G401.6 (cell line): ENCODE measurements around the gene ITGBL1.

Experiments
- FAIRE-seq: peaks from 2 replicates; lab custom pipeline; 2012; peaks lifted over from hg19 to GRCh38; lab: Jason Lieb, UNC

The ITGBL1 gene

DNA sequence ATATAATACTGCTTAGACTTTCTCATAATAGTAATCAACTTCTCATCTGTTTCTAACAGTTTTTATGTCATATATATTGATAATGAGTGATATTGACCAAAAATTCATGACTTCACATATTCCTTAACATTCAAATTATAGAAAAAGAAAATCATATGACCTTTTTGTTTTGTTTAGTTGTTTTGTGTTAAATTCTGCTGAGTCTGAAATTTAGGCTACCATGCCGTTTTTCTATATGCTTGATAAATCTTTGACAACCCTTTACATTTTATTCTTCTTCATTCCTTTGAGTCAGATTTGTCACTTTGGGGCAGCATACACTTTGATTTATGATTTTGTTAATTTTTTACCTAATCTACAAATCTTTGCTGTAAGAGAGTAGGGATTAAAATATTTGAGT lies 176.4 kb downstream of the ITGBL1 start:
- FAIRE-seq, result no peak

DNA sequence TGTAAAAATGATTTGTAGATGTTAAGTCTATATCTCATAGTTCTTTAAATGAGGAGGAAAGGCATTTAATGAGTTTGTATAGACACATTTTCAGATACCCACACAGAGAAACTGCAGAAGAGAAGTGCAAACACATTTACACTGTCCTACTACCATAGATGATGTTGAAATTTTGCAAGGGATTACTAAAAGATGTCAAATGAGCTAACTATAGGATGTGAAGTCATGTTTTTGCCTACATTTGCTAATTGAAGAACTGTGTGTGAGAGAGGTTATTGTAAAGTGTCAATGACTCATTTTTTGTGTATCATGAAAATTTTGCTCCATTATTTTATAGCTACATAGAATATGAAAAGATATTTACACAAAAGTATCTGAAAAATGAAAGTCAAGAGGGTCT lies 178.9 kb downstream of the ITGBL1 start:
- FAIRE-seq, result no peak

DNA sequence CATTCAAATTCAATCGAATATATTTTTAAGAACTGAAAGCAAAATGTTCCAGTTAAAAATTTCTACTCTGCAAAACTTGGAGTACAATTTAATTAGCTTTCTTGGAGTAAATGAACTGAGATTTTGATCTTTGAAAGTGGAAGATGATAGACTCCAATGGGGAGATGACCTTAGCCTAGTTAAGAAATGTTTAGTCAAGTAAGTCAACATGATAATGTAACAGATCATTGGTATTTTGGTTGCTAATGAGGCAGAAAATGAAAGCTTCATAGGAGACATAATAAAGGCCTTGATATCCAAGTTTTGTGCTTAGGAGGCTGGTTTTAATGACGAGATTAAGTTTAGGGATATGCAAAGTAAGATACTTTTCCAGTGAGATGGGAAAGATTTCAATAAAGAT lies 181.7 kb downstream of the ITGBL1 start:
- no peak for FAIRE-seq

DNA sequence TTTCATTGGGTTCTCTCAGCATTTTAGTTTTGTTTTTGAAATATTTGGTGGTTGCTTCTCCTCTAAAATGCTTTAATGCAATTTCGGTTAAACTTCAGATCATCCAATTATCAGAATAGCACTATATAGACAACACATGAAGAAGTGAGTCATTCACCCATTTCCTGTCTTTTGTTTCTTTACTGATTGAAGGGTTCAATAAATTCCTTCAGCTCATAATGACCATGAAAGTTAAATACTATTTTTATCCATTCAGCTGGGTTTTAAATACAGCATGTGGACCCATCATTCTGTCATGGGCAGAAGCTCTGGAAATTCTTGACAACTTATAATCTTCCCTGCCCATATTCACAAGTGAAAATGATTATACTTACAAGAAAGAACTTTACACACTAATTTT lies 187.2 kb downstream of the ITGBL1 start:
- no peak for FAIRE-seq

DNA sequence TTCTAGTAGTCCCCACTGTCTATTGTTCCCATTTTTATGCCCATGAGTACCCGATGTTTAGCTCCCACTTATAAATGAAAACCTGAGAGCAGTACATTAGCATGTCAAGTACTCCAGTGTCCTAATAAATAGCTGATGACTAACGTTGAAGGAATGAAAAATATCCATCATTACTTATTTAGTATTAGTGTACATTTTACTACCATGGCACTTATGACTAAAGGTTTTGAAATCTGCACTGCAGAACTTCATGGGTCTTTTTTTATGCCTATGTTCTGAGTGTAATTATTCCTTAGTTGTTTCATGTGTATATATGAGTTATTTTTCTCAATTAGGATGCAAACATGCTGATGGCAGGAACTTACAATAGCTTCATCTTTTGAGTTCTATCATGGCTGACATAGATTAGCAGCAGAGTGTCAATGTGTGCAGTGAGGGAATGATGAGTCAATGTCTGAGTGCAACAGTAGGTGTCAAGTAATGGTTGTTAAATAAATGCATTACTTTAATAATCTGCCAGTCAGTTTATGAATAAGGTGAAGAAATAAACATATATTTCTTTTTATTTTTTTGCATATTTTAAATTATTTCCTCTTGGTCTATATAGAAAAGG lies 188.4 kb downstream of the ITGBL1 start:
- no peak for FAIRE-seq

DNA sequence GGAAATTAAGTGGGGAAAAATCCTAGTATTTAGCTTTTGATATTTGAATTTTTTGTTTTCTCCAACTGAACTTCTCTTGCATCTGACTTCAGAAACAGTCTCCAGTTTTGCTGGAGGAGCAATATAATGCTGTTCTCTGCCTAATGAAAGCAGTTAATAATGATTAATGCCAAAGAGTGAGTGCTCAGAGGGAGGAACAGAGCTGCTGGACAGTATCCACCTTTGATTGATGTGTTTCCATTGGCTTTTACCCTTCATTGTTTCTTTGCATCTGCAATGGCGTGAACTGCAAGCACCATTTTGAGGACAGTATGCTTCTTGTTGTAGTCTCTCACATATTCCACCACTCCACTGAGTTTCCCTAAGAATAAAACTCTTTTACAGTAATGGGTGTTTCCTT lies 193.4 kb downstream of the ITGBL1 start:
- no peak for FAIRE-seq

DNA sequence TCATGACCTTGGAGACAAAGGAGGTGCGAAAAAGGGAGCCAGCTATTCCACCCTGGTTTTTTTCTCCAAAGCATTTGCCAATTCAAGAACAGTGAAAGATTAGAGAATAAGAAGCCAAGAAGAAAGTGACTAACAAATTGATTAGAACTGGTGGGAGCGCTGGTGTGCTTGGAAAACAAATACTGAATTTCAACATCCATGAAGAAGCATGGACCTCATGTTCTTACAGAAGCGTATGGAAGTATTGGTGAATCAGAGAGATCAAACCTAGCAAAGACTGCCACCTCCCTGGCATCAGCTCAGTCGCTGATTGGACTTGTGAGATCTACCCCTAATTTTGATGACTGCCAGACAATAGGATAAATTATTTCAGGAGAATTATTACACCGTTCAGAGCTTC lies 195.3 kb downstream of the ITGBL1 start:
- FAIRE-seq, result no peak

DNA sequence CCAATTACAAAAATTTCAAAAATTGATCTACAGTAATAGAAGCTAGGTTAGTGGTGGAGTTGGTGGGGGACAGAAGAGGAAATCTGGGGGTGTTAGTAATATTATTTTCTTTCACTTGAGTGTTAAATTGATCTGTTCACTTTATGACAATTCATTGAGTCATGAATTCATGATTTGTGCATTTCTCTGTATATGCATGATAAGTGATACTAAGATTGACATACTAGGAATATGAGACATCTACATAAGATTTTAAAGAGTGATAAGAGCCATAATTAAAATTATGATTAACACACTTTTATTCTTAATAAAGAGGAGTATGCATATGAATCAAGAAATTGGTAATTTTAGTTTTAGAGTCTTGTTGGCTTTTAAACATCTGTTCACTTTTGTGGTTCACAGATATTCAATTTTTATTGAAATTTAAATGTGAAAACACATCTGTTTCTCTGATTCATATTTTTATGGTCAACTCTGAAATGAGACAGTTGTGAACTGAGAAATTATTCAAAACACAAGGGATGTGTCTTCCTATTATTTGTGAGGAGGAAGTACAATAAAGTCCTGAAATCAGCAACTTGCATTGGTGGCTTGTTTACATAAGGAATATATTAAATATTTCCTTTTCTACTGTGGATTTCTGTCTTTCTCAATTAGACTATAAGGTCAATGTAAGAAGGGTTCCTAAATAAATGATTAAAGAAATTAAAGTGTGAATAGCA lies 196.5 kb downstream of the ITGBL1 start:
- FAIRE-seq, result no peak

DNA sequence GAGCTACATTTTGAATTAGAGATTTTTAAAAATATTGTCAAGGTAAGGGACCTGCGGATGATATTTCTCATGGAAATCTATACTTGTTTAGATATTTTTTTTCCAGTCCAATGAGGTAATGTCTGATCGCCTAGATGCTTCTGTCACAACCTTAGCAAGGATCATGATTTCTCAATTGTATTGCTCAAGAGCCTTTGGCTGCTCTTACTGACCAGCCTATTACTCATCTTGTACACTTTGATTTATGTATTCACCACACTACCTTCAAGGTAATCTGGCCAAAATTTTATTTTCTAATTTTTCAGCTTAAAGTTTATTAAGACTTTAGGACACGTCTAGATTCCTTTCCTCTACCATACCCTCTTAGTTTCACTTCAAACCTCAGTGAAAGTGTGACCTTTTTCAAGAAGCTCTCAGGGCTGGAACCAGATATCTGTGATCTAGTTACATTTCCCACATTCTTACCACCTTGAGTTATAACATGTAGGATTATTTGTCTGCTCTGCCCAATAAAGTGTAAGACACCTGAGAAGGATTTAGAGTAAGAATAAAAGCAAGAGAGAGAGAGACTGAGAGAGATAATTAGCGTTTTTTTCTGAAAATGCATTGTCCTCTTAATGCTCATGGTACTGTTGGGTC lies 197.1 kb downstream of the ITGBL1 start:
- no peak for FAIRE-seq

DNA sequence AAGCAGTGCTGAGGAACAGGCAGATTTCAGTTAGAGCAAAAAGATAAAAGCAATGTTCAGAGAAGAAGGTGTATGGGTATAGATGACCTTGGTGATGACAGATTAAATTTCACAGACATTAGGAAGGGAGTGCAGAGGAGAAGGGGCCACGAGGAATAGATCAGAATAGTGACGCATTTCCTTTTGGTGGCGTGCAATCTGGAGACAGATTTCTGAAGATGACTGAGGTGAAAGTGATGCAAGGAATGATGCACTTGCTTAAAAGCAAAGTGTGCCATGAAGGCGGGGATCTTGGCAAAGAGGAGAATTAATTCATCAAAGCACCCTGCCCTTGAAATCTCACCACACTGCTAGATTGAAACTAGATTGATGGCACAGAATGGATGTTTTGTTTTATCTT lies 202.4 kb downstream of the ITGBL1 start:
- FAIRE-seq, result no peak

DNA sequence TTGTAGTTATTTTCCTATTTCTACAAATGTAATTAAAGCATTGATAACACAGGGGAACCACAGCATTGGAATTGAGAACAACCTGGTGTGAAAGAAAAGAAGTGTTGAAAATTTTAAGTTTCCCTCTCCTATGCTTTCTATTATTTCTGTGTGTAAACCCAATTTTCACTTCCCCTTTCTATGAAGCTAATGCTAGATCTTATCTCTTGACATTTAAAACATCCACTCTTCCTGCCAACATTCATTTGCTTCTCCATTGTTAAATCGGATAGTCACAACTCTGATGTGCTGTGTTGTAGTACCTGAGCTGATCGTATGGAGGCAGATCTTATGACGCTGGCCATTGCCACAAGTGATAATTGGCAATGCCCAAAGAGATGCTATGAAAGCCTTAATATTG lies 203.0 kb downstream of the ITGBL1 start:
- FAIRE-seq, result no peak

DNA sequence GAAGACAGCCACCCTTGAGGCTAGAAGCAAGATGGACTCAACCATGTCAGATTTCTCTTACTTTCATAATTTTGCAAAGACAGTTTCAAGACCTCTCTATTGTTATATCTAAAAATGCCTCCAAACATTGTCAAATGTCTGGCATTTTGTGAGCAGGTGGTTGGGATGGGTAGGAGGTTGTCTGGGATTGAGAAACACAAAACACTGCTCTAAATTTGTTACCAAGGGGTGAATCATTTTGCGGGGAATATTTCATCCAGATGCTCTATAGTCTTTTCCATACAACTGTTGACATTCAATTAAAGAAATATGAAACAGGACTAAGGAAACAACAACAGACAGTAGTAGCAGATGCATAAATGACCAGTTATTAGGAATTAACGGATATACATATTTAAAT lies 208.2 kb downstream of the ITGBL1 start:
- FAIRE-seq, result no peak

DNA sequence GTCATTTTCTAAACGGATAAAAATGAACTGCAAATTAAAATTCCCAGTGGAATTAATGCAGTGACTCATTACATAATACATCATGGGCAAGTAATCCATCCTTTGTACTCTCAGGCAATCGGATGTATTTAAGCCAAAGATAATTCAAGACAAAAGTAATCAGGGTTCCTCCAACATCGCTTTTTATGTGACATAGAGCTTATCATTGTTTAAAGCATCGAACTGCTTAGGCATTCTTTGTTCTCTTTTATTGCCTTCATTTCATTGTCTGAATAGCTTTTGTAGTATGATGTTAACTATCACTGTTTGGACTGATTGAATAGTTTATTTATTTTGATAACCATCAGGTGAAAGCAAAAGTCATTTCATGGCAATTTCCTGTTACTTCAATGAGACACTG lies 209.4 kb downstream of the ITGBL1 start:
- no peak for FAIRE-seq

DNA sequence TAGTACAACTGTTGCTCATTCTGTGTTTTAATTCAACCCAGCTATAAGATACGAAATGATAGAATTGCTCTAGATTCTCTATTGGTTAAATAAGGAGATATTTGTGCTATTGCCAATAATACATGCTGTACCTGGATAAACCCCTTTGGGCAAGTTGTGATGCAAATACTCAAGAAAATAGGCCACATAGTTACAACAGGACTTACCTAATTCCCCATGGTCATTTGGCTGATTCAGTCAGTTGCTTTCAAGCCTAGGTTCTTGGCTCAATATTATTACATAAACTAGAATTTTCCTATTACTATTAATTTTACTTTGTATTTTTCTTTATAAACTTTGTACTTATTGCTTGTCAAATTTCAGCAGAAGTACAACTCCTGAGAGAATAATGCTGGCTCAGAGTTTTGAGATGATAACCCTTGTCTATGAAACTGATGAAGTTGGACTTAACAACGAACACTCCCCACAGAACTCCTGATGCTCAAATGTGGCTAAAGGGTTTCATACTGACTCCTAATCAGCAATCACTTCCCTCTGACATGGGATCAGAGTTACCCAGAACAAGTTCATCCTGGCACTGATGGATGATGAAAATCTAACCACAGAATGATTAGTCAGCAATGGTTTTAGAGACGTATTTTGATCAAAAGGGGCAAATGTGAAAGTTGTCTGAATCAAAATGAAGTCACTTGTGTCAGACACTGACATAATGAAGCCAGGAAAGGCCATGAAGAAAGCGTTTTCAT lies 221.1 kb downstream of the ITGBL1 start:
- no peak for FAIRE-seq

DNA sequence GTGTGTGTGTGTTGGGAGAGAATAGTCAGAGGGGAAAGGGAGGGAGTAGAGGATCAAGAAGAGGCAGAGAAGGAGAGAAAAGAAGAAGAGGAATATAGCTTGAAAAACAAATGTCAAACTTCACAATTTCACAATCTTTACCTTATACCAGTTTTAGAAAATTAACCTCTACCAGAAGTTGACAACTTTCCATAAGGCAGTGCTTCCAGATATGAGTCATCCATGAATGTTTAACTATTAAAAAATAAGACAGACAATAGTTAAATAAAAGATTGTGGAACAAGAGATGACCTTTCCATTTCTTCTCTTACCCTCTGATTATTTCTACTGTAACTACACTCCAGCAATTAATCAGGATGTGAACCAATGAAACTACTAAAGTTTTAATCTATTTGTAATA lies 229.4 kb downstream of the ITGBL1 start:
- FAIRE-seq, result no peak

DNA sequence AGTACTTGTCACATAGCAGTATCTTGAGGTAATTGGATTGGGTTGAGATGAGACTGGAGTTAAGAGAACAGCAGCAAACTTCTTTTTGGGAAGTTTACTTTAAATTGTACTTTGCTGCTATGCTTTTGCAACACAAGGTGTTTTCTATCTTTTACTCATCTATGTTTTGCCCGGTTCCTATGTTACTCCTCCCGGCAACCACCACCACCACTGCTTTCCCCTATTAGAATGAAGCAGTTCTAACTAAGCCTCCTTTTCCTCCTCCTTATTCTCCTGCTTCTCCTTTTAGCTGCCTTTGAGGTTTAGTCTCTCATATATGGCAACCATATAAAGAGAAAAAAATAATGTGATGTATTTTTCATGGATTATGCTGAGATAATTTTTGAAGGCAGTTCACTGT lies 233.5 kb downstream of the ITGBL1 start:
- FAIRE-seq, result no peak

DNA sequence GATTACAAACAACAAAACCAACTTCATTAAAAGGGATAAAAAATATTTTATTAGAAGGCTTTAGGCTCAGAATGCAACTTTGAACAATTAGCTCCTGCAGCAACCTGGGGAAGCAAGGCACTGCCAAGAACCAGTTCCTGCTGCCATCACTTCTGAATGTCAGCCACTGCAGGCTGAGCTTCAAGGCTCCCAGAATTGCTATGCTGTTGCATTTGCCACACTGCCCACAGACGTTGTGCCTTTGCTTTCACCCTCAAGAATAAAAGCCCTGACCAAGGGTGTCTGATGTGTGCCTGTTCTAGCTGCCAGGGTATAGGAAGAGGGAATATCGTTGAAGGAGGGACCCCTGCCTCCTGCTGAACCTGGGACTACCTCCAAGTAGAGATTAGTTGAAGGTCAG lies 238.4 kb downstream of the ITGBL1 start:
- FAIRE-seq, result no peak

DNA sequence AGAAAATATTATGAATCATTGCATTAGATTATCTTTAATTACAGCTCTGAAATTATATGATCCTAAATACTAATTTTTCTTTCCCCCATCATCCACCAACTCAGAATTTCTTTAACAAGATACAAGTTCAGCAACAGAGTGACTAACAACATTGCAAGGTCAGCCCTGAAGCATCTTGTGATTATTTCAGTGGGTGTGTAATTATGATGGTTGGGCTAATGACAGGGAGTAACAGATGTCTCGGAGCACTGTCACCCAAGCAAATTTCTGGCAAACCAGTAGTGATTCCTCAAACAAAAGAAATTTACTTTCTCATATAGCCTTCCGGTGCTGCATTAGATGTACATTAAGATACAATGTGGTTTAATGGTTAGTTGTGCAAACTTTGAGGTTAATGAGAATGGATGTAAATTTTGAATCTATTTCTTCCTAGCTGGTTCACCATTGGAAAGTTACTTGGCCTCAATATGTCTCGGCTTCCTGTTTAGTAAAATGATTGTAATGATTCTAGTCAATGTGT lies 238.9 kb downstream of the ITGBL1 start:
- no peak for FAIRE-seq

DNA sequence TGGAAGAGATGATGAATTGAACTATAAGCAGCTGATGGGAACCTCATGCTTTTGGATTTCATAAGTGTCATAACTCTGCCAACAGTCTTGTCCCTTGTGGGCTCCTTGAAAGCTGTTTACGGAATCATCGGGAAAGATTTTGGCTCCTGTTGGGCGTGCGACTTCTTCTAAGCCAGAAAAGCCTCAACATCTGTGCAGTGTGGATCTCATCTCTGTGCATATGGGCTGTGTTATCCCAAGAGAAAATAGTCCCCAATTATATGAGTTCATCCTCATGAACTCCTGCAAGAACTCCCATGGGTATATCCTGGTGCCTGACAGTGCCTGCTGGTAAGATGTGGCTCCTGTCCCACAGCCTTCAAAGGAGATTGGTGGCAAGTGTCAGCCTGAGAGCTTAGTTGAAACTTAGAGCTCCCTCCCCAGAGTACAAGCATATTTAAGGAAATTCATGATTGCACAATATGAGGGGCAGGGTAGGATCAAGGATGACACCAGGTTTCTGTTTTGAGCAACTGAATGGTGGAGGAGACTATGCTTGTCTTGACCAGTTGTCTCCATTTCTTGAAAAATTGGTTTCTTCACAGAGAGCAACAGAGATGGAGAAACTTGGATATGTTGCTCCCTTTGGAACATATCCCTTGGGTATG lies 243.5 kb downstream of the ITGBL1 start:
- no peak for FAIRE-seq

DNA sequence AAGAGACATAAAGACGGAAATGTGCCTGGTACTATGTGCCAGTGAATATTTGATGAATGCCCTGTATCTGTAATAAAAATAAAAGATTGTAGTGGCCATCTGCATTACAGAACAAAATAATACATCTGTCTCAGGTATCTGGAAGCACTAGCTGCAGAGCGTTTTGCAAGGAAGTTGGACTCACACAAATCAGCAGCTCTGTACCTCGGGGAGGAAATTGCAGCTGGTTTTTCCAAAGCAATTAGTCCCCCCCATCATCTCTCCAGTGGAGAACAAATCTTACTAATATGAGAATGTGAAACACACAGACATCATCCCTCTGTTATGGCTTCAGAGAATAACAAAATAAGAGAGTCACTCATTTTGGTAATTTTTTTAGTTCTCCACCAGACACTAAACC lies 245.3 kb downstream of the ITGBL1 start:
- no peak for FAIRE-seq

DNA sequence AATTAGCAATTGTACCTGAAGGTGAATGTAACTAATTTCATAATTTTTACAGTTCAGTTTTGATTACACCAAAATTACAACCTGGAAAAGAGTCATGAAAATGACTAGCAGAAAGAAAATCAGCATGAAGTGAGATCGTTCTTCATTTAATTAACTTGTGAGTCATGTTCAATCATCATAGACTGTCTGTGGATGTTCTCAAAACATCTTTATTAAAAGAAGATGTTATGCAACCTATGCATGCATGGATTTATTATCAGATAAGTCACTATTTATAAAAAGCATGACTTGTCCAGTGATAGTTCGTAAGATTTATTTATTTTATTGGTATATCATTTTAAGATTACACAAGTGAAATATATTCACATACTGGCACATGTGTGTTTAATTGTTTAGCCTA lies 245.9 kb downstream of the ITGBL1 start:
- FAIRE-seq, result no peak

DNA sequence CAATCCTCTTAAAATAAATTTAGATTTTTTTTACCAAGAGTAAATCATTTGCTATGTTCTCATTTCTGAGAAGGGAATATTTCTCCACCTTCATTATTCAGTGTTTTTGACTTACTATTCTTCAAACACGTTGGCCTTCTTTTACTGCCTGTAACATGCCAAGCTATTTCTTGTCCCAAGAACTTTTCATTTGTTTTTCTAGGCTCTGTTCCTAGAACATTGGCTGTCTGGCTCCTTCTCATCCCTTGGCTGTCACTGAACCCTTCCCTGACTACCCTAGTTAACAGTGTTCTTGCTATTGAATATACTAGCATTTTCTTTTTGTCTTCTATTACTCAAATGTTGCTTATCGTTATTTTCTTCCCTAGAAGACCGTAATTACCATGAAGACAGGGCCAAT lies 248.1 kb downstream of the ITGBL1 start:
- no peak for FAIRE-seq

DNA sequence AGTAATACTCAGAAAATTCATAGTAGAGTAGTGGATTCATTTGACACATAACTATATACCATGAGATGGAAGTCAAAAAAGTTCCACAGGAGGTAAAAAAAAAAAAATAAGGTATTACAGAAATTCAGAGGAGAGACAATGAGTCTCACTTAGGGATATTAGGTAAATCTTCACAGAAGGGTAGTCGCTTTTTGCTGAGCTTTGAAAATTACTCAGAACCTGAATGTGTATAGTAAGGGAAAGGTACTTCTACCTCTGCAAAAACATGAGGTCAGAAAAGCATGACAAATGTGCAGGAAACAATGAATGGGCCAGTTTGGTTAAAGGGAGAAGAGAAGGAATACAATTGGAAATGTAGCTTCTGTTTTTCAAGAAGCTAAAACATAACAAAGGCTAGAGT lies 250.6 kb downstream of the ITGBL1 start:
- no peak for FAIRE-seq
